HepG2 (cell line): ENCODE measurements around the gene ARHGAP35. TPM values are rescaled to one million over a fixed set of nuclear protein-coding genes. Genes with fewer than 3 reads are reported as not detected.
A peak's percentile ranks its signal among the peaks of the same experiment; 100 is the strongest.

Experiments
- BRF2 ChIP-seq: sonication (generic); formaldehyde crosslinking; IDR thresholded peaks from 2 replicates; pipeline ENCODE4 v1.8.1; 2022; ENCODE audit warnings: mild to moderate bottlenecking, missing genetic modification reagents
- GABPA ChIP-seq, 2 experiments: IDR thresholded peaks; 2 replicates each; pipeline ENCODE4 v1.6.1; 2011 to 2016; ENCODE audit warnings: low read depth in 2 of 2, low read length in 1 of 2, missing biosample characterization in 1 of 2, missing genetic modification characterization in 1 of 2
- HOXA9 ChIP-seq: sonication (generic); formaldehyde crosslinking; IDR thresholded peaks from 2 replicates; pipeline ENCODE4 v1.8.1; 2022; ENCODE audit warnings: missing genetic modification reagents, mild to moderate bottlenecking, moderate library complexity, borderline replicate concordance
- KDM1A ChIP-seq: IDR thresholded peaks from 2 replicates; pipeline ENCODE4 v1.6.1; 2016; ENCODE audit warnings: missing compliant biosample characterization
- NCOA2 ChIP-seq: sonication (generic); formaldehyde crosslinking; IDR thresholded peaks from 2 replicates; pipeline ENCODE4 v1.8.0; 2022; ENCODE audit warnings: inconsistent platforms
- REST ChIP-seq, 2 experiments: IDR thresholded peaks; 2 replicates each; pipeline ENCODE4 v1.6.1; 2011 to 2012; ENCODE audit warnings: low read length in 2 of 2, borderline replicate concordance in 1 of 2, low read depth in 1 of 2, mild to moderate bottlenecking in 1 of 2, moderate library complexity in 1 of 2
- TEAD2 ChIP-seq: sonication (generic); formaldehyde crosslinking; IDR thresholded peaks from 2 replicates; pipeline ENCODE4 v1.9.0; 2021; ENCODE audit warnings: missing genetic modification reagents
- ZFP90 ChIP-seq: sonication (generic); formaldehyde crosslinking; IDR thresholded peaks from 2 replicates; pipeline ENCODE4 v1.8.0; 2022; ENCODE audit warnings: missing genetic modification reagents, mild to moderate bottlenecking, inconsistent platforms, borderline replicate concordance
- ZFP91 ChIP-seq: sonication (generic); formaldehyde crosslinking; IDR thresholded peaks from 2 replicates; pipeline ENCODE4 v1.9.0; 2022; ENCODE audit warnings: missing genetic modification reagents, mild to moderate bottlenecking, borderline replicate concordance
- ZIK1 ChIP-seq: sonication (generic); formaldehyde crosslinking; IDR thresholded peaks from 2 replicates; pipeline ENCODE4 v1.5.0; 2020; ENCODE audit warnings: mild to moderate bottlenecking, low read depth, missing genetic modification reagents, borderline replicate concordance
- ZNF136 ChIP-seq: sonication (generic); formaldehyde crosslinking; IDR thresholded peaks from 2 replicates; pipeline ENCODE4 v1.8.1; 2022; ENCODE audit warnings: low read depth, mild to moderate bottlenecking, moderate library complexity, missing genetic modification reagents
- ZNF354B ChIP-seq: sonication (generic); formaldehyde crosslinking; IDR thresholded peaks from 2 replicates; pipeline ENCODE4 v1.8.0; 2022; ENCODE audit warnings: mild to moderate bottlenecking, missing genetic modification reagents
- ZNF414 ChIP-seq: sonication (generic); formaldehyde crosslinking; IDR thresholded peaks from 2 replicates; pipeline ENCODE4 v1.5.0; 2020; ENCODE audit warnings: missing genetic modification reagents
- polyA plus RNA-seq, 8 experiments: library from polyadenylated mRNA; depleted of rRNA in 3 of 8; stranded (reverse) in 7 of 8; unstranded in 1 of 8; fragments of >200 nt; fragmentation: Illumina TruSeq in 4 of 8; extraction: Trizol in 4 of 8; gene quantifications; 2 replicates each; pipeline versions ENCODE4 v1.2.1 to v1.2.3, GENCODE V29; 2011 to 2016; ENCODE audit warnings: low read depth in 4 of 8, missing spikeins in 1 of 8, mixed read lengths in 1 of 8; ENCODE audit not compliant: insufficient read depth in 1 of 8
- total RNA-seq, 5 experiments: library from RNA; depleted of rRNA; stranded (reverse); fragments of >200 nt; fragmentation: Illumina TruSeq; extraction: Trizol; gene quantifications; 2 replicates each; pipeline ENCODE4 v1.2.3, GENCODE V29; 2016; ENCODE audit warnings: low read depth in 1 of 5
- TF ChIP-seq, protein P1 (sequence below): sonication (generic); formaldehyde crosslinking; IDR thresholded peaks from 2 replicates; pipeline ENCODE4 v1.4.0; 2020; ENCODE audit warnings: missing genetic modification reagents, low read depth, mild to moderate bottlenecking, borderline replicate concordance

ARHGAP35 gene
- total and polyA plus RNA-seq, 2 of the 13 experiments (the other 11 are each of a cell fraction or from before 2014, with no cell fraction given) = 30.1 to 30.2 TPM

DNA sequence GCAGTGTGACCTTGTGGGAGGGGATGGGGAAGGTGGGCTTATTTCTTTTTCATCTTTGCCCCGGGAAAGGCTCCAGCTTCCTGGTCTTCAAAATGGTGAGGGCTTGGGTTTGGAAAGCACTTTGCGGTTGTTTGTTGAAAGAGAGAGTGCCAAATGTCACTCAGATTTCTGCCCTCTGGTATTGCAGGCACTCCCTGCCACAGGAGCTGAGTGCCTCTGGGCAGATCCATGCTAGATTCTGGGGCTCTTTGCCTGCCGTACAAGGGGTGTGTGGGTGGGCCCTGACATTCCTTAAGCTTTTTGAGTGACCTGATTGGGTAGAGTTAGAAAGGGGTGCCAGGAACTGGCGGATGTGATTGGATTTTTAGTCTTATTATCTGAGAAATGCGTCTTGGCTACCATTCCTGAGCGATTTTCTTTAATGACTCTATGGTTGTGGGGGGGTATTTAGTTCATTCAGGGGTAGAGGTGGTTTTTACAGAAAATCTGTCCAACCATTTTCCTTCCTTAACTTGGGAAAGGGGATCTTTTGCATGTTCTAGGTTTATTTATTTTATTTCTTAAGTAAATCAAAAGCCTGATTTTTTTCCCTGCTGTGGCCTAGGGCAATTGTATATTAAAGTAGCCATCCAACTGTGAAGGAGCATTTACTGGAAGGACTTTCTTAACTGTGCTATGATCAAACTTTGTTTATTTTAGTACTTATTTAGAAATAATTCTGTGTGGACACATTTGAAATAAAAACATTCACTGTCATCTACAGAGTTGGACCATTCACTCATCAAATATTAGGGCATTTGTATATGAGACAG is 3.2 kb downstream of the ARHGAP35 start (continued):
- TF ChIP-seq ZFP91 (CRISPR knock-in tag) = no peak
- TF ChIP-seq, protein P1, sequence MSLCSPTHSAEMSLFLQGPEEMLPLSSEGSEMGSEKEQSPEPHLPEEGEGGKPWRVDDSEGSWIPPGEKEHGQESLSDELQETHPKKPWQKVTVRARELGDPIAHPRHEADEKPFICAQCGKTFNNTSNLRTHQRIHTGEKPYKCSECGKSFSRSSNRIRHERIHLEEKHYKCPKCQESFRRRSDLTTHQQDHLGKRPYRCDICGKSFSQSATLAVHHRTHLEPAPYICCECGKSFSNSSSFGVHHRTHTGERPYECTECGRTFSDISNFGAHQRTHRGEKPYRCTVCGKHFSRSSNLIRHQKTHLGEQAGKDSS = no peak
- no peak for TF ChIP-seq ZIK1 (CRISPR knock-in tag)
- TF ChIP-seq ZNF354B (CRISPR knock-in tag) = no peak
- TF ChIP-seq ZFP90 (CRISPR knock-in tag) = no peak
- TF ChIP-seq GABPA (IDR thresholded peaks at IDR 0.05; ENCODE audit: low read depth, low read length) = no peak
- TF ChIP-seq GABPA (CRISPR knock-in tag; IDR thresholded peaks at IDR 0.05; ENCODE audit: low read depth) = peak; percentile 25; the same call in 1 of the 2 replicates
- TF ChIP-seq KDM1A (CRISPR knock-in tag) = no peak
- no peak for TF ChIP-seq ZNF136 (CRISPR knock-in tag)
- no peak for TF ChIP-seq REST (IDR thresholded peaks at IDR 0.05; ENCODE audit: borderline replicate concordance in 1 of 2, low read depth in 1 of 2, low read length in 2 of 2)
- TF ChIP-seq ZNF414 (CRISPR knock-in tag) = no peak
- TF ChIP-seq TEAD2 (CRISPR knock-in tag) = no peak
- TF ChIP-seq HOXA9 (CRISPR knock-in tag) = no peak
- TF ChIP-seq NCOA2 (CRISPR knock-in tag) = no peak
- no peak for TF ChIP-seq BRF2 (CRISPR knock-in tag)
